PFSK-1 (cell line): ENCODE measurements around the gene CTNNA1.

Source experiments
- POLR2AphosphoS5 ChIP-seq: IDR thresholded peaks from 2 replicates; pipeline ENCODE4 v1.6.1; 2012; ENCODE audit warnings: low read depth, mild to moderate bottlenecking, control low read depth, low read length, moderate library complexity
- REST ChIP-seq, 2 experiments: IDR thresholded peaks; 2 replicates each; pipeline versions ENCODE4 v1.6.1 to v1.8.0; 2011 to 2012; ENCODE audit warnings: low read depth in 2 of 2, low read length in 2 of 2, control low read depth in 1 of 2, inconsistent platforms in 1 of 2, mild to moderate bottlenecking in 1 of 2, moderate library complexity in 1 of 2; ENCODE audit not compliant: insufficient read depth in 1 of 2
- SIN3A ChIP-seq: IDR thresholded peaks from 2 replicates; pipeline ENCODE4 v1.6.1; 2012; ENCODE audit warnings: mild to moderate bottlenecking, low read length, moderate library complexity, borderline replicate concordance; ENCODE audit not compliant: insufficient read depth
- TAF1 ChIP-seq: IDR thresholded peaks from 2 replicates; pipeline ENCODE4 v1.6.1; 2012; ENCODE audit warnings: low read length, control low read depth, borderline replicate concordance; ENCODE audit not compliant: insufficient read depth

- TF ChIP-seq REST (IDR thresholded peaks at IDR 0.05; ENCODE audit: insufficient read depth in 1 of 2, low read depth in 2 of 2, low read length in 2 of 2) (no peak), POLR2AphosphoS5 (no peak), SIN3A (no peak), TAF1 (no peak)
Measured at GRCh38 chr5:138952962-138953361, 199.7 kb downstream of the CTNNA1 start.
